B cell (primary cell): ENCODE data around the gene SLC39A11.

Experiments used
- EZH2 ChIP-seq: IDR thresholded peaks from 2 replicates; pipeline ENCODE4 v1.6.1; 2012; ENCODE audit warnings: borderline replicate concordance, low read depth, mild to moderate bottlenecking, moderate library complexity, low read length; ENCODE audit not compliant: insufficient read depth, poor library complexity, severe bottlenecking
- TF ChIP-seq, protein P1 (sequence below): fragments of 200-600 bp; IDR thresholded peaks from one replicate; pipeline ENCODE4 v1.8.0; 2022; ENCODE audit warnings: antibody characterized with exemption, mild to moderate bottlenecking

GRCh38 chr17:72903522-72903921, 189.0 kb downstream of the SLC39A11 start:
- TF ChIP-seq, protein P1, sequence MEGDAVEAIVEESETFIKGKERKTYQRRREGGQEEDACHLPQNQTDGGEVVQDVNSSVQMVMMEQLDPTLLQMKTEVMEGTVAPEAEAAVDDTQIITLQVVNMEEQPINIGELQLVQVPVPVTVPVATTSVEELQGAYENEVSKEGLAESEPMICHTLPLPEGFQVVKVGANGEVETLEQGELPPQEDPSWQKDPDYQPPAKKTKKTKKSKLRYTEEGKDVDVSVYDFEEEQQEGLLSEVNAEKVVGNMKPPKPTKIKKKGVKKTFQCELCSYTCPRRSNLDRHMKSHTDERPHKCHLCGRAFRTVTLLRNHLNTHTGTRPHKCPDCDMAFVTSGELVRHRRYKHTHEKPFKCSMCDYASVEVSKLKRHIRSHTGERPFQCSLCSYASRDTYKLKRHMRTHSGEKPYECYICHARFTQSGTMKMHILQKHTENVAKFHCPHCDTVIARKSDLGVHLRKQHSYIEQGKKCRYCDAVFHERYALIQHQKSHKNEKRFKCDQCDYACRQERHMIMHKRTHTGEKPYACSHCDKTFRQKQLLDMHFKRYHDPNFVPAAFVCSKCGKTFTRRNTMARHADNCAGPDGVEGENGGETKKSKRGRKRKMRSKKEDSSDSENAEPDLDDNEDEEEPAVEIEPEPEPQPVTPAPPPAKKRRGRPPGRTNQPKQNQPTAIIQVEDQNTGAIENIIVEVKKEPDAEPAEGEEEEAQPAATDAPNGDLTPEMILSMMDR: no peak
- TF ChIP-seq EZH2: no peak
